GM03348 (cell line): ENCODE measurements around the gene PDE2A.
A peak's percentile ranks its signal among the peaks of the same experiment; 100 is the strongest.
"Not testable (repeated sequence)": the region's sequence is repeated elsewhere in the genome, so short reads cannot be mapped to it uniquely, and the experiment has no call there.

ENCODE experiments used
- DNase-seq: peaks from one replicate; pipeline ENCODE4 v3.0.0; 2012; ENCODE audit warnings: low spot score

The PDE2A gene

GRCh38 chr11:72576661-72577060 lies 97.6 kb downstream of the PDE2A start:
- DNase-seq: no peak

DNA sequence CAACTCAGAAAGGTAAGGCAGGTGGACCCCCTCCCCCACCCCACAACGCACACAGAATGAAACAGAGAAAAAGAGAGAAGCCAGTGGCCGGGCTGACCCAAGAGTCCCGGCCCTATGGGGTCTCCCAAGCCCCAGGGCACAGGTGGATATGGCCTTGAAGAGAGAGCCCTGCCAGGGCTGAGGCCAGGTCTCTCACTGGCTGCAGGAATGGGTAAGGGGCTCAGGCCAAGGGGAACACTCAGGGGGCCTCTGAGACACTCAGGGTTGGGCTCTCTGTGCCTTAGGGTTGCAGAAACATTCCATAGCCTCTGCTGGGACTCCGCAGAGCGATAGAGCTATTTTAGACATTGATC lies 98.0 kb downstream of the PDE2A start:
- DNase-seq: no peak

DNA sequence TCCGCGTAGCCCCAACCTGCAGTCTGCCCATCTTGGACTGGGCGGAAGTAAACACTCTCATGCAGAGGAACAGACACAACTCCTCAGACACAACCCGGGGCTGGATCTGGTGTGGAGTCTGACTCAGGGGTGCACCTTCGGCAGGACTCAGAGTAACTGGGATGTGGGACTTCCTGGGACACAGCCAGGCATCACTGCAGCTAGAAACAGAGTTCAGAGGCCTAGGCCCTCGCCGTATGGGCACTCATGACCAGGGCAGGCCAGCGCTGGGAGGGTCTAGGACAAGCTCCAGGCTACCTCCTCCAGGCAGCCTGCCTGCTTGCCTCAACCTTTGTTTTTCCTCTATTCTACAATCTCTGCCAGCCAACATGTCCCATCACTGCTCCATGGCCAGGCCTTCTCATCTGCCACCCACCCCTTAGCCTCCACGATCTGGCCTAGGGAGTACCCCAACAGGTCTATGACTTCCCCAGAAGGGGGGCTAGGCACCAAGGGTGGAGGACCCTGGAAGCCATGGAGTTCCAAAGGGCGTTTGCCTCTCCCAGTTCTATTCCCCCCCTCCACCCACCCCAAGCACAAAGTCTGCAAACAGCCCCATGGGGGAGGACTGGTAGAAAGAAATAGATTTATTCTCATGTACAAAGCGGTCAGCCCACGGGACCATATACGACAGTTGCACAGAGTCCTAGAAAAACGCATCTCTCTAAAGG lies 98.5 kb downstream of the PDE2A start:
- no peak for DNase-seq

DNA sequence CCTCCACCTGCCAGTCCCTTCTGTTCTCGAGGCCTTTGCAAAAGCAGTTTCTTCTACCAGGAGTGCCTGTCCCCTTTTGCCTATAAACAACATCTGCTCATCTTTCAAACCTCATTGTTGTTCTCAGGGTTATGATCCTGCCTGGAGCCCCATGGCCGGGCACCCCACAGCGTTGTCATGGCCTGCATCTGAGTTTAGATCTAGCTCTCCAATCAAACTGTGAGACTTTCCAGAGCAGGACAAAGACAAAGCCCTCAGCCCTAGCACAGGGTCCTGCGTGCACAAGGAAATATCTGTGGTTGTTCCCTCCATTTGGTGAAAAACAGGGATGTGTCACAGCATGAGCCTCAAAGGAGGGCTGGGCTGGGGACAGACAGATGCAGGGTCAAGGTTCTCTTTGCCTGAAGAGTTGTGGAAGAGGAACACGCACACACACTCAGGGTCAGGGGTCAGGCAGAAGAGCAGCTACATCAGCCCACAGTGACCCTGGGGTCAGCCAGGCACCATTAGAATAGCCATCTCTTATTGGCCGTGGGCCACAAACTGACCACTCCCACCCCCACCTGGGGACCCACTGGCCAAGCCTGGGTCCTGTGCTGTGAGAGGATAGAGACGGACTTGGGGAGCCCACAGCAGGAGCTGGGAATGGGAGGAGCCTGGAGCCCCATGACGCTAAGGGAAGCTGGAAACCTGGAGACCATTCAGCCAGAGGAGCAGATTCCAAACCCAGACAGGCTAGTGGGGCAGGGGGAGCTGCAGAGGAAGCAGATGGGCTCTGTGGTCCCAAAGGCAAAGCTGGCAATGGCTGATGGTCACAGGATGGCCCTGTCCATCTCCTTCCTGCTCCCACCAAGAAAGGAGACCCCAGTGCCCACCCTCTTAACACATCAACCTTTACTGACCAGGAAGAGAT lies 99.4 kb downstream of the PDE2A start:
- DNase-seq: no peak

DNA sequence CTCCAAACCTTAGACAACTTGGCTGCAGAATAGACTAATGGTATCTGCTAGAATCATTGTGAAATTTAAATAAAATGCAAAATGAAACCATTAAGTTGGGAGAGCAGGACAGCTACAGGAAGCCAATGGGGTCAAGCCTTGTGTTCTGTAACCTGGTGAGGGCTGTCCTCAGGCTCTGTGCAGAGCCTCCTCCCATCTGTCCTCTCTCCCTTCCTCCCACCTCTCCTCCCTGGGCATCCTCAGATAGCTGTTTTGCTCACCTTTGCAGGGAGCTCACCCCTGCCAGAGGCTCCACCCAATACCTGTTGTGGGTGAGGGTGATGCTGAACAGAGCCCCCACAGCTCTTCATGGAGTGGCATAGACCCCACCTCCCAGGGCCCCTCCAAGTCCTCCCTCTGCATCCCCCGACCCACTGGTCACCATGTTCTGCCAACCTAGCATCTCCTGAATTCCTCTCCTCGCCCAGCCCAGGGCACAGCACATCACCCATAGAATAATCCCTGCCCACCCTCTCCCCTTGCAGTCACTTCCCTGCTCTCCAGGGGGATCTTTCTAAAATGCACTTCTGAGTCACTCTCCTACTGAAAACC lies 100.3 kb downstream of the PDE2A start:
- no peak for DNase-seq

DNA sequence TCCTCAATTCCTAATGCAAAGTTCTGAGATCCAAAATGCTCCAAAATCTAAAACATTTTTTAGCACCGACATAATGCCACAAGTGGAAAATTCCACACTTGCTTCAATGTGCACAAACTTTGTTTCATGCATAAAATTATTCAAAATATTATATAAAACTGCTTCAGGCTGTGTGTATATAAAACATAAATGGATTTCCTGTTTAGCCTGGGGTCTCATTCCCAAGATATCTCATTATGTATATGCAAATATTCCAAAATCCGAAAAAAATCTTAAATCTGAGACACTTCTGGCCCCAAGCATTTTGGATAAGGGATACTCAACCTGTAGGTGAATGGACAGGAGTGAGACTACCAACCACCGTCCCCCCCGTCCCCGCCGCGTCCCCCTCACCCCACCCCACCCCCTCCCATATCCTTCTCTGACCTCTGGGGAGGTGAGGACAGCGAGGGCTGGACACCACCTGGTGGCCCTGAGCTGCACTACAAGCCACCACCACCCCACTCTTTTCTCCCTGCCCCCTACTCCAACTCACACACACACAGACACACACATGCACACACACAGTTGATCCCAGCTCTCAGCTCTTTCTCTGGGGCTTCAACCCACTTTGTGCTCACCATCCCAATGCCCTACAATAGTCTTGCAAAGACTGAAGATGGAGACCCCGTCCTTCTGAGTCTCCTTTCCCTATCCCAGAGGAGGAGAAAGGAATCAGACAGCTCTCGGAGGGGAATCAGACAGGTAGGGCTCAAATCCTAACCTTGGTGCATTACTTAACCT lies 101.0 kb downstream of the PDE2A start:
- peak; percentile 87 for DNase-seq

DNA sequence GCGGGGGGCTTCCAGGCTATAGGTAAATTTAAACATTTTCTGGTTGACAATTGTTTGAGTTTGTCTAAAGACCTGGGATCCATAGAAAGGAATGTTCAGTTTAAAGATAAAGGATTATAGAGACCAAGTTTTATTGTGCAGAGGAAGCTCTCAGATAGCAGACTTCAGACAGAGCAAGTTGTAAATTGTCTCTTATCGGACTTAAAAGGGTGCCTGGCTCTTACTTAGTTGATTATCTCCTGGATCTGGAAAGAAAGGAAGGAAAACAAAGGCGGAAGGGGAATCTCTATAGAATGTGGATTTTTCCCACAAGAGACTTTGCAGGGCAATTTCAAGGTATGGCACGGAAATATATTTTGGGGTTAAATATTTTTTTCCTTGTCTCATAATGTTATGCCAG lies 101.7 kb downstream of the PDE2A start:
- DNase-seq: not testable (repeated sequence)

DNA sequence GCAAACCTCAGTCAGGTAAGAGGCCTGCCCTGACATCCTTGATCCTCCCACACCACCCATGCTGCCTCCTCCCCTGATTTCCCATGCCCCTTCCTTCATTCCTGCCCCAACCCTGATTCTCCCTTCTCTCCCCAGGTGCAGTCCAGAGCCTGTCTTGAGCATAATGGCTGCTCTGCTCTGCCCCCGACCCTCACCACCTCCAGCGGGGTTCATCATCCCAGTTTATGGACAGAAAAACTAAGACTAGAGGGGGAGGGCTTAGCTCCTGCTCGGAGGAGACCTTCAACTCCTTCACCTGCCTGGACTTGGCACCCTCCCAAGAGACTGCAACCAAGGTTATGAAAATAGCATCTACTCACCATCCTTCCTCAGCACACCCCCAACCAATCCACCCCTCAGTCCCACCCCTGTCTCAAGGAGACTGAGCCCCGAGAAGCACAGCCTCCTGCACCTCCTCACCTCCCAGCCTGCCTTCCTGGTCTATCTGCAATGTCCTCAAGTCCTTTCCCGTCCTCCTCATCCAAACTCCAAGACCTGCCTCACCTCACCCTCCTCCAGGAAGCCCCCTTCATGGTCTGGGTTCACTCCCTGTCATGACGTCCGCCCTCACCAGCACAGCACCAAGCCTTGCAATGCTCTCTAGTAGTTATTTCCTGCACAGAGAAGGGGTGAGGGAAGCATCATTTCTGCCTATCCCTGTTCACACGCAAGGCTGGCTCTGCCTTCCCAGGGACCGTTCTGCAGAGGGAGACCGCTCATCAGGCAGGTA lies 103.1 kb downstream of the PDE2A start:
- no peak for DNase-seq

- peak; percentile 43 for DNase-seq
Observed at GRCh38 chr11:72569966-72570892, 104.0 kb downstream of the PDE2A start.

- DNase-seq: peak; percentile 60
Observed at GRCh38 chr11:72568861-72569260, 105.4 kb downstream of the PDE2A start.

DNA sequence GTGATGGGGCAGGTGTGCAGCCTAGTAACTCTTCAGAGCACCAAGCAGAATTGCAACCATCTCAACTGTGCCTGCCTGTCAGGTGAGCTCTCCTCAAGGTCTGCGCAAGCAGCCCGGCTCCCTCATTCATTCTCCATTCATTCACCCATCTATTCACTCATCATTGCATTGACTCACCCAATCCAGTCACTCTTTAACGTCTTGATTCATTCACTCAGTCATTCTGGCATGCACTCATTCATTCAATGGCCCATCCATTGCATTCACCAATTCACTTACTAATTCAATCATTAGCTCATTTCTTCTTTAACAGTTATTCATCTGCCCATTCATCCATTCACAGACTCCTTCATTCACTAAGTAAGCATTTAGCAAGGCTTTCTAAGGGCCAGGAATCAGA lies 111.8 kb downstream of the PDE2A start:
- no peak for DNase-seq

DNA sequence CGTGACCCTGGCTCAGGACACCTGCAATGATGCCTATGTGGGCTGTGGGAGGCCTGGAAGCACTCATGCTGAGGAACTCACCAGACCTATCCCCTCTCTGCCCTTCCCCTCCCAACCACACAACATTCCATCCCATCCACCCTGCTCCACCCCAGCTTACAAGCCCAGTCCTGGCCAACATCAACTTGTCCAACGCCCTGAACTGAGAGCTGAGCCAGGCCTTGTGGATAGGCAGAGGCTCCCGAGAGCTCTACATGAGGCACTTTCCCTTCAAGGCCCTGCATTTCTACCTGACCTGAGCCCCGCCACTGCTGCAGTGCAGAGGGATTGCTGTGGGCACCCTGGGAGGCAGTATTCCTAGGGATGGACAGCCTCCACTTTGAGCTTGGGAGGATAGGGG lies 112.4 kb downstream of the PDE2A start:
- DNase-seq: no peak

- DNase-seq: not testable (repeated sequence)
Observed at GRCh38 chr11:72560864-72561263, 113.4 kb downstream of the PDE2A start.

DNA sequence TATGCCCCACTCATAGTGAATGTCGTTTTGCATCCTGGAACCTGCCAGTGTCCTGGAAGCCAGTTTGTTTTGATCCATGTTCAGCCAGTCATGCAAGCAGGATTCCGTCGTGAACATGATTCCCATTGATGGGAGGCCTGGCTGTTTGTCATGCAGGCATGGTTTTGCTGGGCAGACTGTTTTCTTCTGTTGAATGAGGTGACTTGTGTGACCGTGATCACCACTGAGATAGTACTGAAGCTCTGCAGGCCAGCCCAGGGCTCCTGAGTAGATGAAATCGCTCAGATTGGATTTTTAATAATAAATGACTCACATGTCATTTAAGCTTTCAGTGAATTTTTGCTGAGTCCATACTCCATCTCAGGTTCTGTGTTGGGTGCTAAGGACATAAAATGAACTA lies 117.8 kb downstream of the PDE2A start:
- no peak for DNase-seq

GRCh38 chr11:72555014-72555522 lies 119.2 kb downstream of the PDE2A start:
- DNase-seq: not testable (repeated sequence)

DNA sequence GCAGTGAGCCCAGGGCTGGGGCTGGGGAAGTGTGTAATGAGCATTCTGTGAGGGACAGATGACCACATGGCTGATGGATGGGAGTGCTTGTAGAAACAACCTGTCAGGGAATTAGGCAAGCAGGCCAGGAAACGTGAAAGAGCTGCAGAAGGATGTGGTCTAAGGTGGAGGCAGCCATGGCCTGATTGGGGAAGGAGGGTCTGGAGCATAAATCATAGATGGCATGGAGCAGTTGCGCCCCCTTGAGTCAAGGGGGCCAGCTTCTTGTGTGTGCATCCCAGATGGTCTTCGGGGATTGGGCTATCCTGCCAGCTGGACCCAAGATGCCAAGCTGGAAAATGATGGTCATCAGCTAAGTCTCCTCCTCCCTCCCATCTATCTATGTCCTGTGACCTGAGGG lies 120.5 kb downstream of the PDE2A start:
- DNase-seq: no peak

GRCh38 chr11:72552399-72552910 lies 121.8 kb downstream of the PDE2A start:
- no peak for DNase-seq

DNA sequence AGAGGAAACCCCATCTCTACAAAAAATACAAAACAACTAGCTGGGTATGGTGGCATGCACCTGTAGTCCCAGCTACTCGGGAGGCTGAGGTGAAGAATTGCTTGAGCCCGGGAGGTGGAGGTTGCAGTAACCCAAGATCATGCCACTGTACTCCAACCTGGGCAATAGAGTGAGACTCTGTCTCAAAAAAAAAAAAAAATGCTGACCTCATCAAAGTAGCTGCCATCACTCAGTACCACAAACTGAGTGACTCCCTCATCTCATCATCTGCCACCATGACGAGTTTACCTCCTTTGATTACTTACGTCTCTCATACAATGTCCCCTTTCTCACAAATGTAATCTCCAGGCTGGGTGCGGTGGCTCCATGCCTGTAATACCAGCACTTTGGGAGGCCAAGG lies 122.7 kb downstream of the PDE2A start:
- no peak for DNase-seq

- DNase-seq: no peak
Observed at GRCh38 chr11:72548463-72548862, 125.8 kb downstream of the PDE2A start.

DNA sequence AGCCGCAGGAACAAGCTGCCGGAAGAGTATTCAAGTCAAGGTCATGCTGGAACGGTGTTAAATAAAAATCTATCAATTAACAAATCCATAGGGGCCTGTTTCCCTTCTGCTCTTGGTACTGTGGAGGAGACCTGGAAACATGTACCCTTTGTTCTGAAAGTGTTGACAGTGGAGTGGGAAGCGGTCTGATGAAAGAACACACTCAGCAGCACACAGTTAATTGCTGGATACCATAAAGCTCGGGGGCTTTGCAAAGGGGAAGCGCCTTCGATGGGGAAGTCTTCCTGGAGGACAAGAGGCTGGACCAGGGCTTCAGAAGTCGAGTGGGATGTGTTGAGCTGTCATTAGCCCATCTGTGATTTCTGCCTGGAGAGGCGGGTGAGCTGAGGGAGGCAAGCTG lies 127.4 kb downstream of the PDE2A start:
- no peak for DNase-seq
